Measurements from ENCODE around the gene LSP1.

Gene LSP1

DNA sequence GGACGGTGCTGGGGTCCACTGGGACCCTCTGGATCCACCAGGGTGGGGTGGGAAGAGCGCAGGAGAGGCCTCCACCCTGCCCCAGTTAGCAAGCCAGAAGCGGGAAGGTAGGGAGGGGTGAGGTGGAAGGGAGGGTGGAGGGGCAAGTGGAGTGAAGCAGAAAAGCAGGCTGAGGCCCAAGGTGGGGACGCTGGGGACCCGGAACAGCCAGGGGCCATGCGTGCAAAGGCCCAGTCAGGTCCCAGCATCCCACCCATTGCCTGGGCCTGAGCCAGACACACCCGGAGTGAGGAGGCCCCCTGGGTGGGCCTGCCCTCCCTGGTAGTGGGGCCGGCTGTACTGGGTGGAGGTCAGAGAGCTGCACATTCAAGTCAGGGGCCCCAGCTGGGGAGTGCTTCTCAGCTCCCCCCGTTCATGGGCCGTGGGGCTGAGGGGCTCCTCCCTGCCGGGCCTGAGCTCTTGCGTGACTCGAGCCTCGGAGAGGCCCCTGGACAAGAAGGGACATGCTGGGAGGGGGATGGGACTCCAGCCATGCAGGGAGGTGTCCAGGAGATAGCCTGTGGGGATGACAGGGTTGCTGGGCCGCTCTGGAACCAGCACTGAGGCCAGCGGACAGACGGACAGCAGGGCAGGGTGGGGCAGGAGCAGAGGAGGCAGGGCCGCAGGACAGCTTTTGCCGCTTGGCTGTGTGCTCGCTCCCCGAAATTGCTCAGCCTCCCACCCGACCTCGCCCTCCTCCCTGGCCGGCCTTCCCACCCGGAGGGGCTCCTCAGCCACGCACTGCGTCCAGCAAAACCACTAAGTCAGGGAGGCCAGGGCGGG, 74.4 kb downstream of the LSP1 start:
- DNase-seq (ENCODE audit: low read depth, low spot score): no peak

- DNase-seq (ENCODE audit: low read depth, low spot score): no peak
These were observed 75.1 kb downstream of the LSP1 start for GRCh38 chr11:1927848-1928469.

DNA sequence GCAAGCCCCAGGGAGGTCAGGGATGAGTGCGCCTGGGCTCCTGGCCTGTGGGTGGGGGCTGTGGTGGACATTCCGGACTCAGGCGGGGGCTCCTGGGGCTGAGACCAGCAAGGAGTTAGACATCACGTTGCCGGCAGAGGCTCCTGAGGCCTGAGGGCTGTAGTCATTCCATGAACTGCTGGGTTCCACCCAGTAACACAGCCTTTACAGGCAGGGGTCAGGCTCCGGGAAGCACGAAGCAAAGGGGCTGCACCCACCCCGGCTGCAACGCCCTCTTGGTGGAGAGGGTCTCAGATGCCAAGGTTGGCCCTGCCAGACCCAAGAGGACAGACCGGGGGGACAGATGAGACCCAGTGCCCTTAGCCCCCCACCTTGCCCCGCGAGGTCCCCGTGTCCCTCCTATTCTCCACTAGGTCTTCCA, 75.6 kb downstream of the LSP1 start:
- no peak for DNase-seq (ENCODE audit: low read depth, low spot score)

DNA sequence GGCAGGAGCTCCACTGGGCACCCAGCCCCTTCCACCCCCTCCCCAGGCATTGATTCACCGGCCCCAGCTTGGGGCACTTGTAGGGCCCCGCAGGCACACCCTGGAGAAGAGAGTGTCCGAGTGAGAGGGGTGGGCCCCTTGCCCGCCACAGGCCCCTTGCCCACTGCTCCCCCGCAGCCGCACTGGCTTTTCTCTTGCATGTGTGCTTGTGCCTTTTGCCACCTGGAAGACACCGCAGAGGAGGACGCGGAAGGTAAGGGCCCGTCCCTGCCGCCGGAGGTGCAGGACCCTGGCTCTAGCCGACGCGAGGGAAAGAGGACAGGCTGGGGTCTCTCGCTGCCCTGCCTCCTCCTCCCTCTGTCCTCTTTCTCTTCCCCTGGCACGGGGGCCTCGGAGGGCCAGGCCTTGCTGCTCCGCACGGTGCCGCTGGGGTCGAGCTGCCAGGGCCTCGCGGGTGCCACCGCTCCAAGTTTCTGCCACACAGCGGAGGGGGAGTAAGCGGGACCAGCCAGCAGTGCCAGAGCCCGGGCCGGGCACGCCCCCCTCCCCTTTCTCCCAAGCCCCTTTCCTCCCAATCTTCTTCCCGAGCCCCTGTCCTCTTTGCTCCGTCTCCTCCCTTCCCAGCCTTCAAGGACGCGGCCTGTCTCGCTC, 76.1 kb downstream of the LSP1 start:
- no peak for DNase-seq (ENCODE audit: low read depth, low spot score)

GRCh38 chr11:1929621-1930461, 77.0 kb downstream of the LSP1 start:
- no peak for DNase-seq (ENCODE audit: low read depth, low spot score)

DNA sequence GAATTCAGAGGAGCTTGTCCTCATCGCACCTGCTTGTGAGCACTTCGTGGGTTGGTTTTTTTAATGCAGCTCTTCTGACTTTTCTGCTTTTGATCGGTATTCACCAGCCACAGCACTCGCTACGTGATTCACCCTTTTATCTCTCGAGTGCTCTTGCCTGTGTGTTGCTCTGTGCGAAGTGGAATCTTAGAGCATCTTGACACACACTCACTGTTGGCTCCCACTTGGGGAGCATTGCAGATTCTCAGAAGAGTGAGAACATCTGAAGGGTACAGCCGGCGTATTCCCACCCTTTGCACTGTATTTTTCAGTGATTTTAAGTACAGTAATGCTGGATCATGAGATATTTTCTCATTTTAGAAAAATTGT, 77.6 kb downstream of the LSP1 start:
- no peak for DNase-seq (ENCODE audit: low read depth, low spot score)

- no peak for DNase-seq (ENCODE audit: low read depth, low spot score)
These were observed 78.6 kb downstream of the LSP1 start for GRCh38 chr11:1931341-1932104.

DNA sequence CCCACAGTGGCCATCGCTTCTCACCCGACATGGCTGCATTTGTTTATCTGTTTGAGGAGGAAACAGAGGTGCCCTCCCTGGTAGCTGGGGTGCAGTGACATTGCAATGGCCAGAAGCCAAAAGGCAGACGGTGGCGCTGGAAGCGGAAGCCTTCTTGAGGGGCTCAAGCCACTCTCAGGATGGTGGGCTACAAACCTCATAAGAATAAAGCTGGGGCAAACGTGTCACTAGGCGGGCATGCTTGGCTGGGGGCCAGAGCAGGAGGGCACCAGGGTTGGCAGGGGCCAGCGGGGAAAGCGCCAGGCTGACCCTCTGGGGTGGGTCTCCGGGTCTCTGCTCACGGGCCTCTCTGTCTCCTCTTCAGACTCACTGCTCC, 79.2 kb downstream of the LSP1 start:
- DNase-seq (ENCODE audit: low read depth, low spot score): no peak

GRCh38 chr11:1932681-1933080, 79.8 kb downstream of the LSP1 start:
- DNase-seq (ENCODE audit: low read depth, low spot score): no peak

- no peak for DNase-seq (ENCODE audit: low read depth, low spot score)
These were observed 80.8 kb downstream of the LSP1 start for GRCh38 chr11:1933416-1934334.

DNA sequence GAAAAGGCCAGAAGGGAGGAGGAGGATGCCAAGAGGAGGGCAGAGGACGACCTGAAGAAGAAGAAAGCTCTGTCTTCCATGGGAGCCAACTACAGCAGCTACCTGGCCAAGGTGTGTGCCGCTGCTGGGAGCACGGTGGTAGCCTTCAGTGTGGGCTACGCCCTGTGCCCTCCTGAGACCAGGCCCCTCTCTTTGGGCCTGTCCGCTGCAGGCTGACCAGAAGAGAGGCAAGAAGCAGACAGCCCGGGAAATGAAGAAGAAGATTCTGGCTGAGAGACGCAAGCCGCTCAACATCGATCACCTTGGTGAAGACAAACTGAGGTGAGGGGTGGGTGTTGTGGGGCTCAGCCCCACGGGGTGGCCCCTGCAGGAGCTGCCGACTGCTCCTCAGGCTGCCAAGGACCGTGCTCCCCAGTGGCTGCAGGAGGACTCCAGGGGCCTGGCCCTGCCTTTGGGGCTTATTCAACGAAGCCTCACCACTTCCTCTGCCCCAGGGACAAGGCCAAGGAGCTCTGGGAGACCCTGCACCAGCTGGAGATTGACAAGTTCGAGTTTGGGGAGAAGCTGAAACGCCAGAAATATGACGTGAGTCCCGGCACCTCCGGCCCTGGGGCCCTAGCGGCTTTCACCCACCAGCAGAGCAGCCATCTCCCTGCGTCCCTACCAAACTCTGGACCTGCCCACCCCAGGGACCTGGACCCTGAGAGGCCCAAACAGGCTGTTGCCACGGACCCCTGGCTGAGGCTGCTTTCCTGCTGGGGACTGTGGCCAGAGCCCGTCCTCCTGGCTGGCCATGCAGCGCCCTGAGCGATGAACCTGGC, 81.7 kb downstream of the LSP1 start:
- DNase-seq (ENCODE audit: low read depth, low spot score): no peak

GRCh38 chr11:1935156-1936071, 82.5 kb downstream of the LSP1 start:
- no peak for DNase-seq (ENCODE audit: low read depth, low spot score)

- no peak for DNase-seq (ENCODE audit: low read depth, low spot score)
These were observed 83.3 kb downstream of the LSP1 start for GRCh38 chr11:1936072-1936780.

DNA sequence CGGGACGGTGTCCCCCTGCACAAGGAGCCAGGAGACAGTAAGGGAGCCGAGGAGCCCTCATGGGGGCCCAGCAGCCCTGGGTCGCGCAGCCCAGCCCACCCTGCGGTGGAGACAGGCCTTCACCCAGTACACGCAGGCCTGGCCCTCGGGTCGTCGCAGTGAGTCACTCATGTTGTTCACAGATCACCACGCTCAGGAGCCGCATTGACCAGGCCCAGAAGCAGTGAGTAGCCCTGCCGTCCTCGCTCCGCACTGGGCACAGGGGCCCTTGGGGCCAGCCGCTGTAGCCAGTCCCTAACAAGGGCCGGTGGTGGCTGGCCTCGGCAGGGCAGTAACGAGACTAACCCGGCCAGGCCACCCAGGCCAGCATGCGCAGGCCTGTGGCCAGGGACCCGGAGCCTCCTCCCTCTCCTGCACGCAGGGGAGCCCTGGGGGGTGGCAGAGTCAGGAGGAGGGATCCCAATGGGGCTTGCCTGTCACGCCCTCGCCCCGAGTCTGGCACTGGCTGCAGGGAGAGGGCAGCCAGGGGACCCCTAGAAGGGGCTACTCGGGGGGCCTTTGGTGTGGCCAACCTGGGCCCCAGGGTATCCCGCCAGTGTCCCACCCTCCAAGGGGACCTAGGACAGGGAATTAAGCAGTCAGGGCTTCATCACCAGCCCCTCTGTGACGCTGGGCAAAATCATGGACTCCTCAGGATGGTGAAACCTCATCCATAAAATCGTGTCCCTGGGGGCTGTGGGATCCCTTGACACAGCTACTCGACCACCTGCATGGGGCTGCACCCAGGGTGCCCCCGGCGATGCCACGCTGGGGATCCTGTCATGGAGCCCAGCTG, 84.1 kb downstream of the LSP1 start:
- no peak for DNase-seq (ENCODE audit: low read depth, low spot score)

DNA sequence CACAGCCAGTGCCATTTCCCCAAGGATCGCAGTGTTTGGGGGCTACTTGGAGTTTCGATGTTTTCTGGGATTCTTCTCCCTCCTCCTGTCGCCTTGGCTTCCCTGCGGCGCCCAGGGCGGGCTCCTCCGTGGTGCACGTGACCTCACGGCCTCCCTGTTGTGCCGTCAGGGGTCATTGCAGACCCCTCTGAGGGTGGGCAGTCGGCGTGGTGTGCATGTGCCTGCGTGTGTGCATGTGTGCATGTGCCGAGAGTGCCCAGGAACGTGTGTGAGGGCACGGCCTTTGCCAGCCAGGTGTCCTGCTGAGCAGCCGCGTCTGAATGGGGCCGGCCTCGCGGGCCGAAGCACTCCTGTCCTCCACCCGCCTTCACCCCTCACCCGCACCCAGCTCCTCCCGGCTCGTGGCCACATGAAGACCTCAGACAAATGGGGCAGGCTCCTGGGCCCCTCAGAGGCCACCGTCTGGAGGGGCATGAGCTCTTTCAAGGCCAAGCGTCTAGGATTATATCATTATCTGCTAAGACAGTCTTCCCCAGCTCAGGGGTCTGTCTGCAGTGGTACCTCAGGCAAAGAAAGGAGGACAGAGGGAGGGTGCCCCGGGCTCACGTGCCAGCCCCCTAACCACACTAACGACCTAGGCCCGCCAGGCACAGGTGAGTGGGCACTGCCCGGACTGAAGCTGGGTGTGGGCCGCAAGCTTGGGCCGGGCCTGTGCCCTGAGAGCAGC, 84.9 kb downstream of the LSP1 start:
- no peak for DNase-seq (ENCODE audit: low read depth, low spot score)
